DND-41 (cell line): ENCODE measurements around the gene LNX1.

Experiments
- EZH2 ChIP-seq: IDR thresholded peaks from 3 replicates; pipeline ENCODE4 v1.6.1; 2012; ENCODE audit warnings: borderline replicate concordance, low read depth, mild to moderate bottlenecking, moderate library complexity, low read length, inconsistent platforms; ENCODE audit not compliant: severe bottlenecking
- TF ChIP-seq, protein P1 (sequence below): IDR thresholded peaks from 2 replicates; pipeline ENCODE4 v1.5.1; 2012; ENCODE audit warnings: borderline replicate concordance, low read length, moderate library complexity, mild to moderate bottlenecking; ENCODE audit not compliant: poor library complexity, severe bottlenecking; ENCODE audit errors: extremely low read depth

GRCh38 chr4:53511014-53511413, 80.3 kb downstream of the LNX1 start:
- TF ChIP-seq, protein P1, sequence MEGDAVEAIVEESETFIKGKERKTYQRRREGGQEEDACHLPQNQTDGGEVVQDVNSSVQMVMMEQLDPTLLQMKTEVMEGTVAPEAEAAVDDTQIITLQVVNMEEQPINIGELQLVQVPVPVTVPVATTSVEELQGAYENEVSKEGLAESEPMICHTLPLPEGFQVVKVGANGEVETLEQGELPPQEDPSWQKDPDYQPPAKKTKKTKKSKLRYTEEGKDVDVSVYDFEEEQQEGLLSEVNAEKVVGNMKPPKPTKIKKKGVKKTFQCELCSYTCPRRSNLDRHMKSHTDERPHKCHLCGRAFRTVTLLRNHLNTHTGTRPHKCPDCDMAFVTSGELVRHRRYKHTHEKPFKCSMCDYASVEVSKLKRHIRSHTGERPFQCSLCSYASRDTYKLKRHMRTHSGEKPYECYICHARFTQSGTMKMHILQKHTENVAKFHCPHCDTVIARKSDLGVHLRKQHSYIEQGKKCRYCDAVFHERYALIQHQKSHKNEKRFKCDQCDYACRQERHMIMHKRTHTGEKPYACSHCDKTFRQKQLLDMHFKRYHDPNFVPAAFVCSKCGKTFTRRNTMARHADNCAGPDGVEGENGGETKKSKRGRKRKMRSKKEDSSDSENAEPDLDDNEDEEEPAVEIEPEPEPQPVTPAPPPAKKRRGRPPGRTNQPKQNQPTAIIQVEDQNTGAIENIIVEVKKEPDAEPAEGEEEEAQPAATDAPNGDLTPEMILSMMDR: no peak
- no peak for TF ChIP-seq EZH2
